AG04449 (cell line): ENCODE results near the gene KICS2.

Experiments used
- CTCF ChIA-PET: fragments of 350-600 bp; formaldehyde crosslinking; extraction: SDS; loops from one replicate; lab custom pipeline; 2021; ENCODE audit warnings: antibody characterized with exemption; lab: Yijun Ruan, JAX
- POLR2A ChIA-PET: fragments of 400-600, 350-600 bp; formaldehyde crosslinking; extraction: SDS; loops from one replicate; lab custom pipeline; 2020; ENCODE audit warnings: antibody characterized with exemption, inconsistent platforms; lab: Yijun Ruan, JAX
- DNase-seq: peaks from one replicate; pipeline ENCODE4 v3.0.0-alpha.2; 2010; ENCODE audit warnings: low read depth, low spot score
- H3K4me3 ChIP-seq: 2 replicates; pipeline ENCODE4 v1.5.1; 2011; ENCODE audit warnings: low read depth, mild to moderate bottlenecking, control low read depth, low read length
- CTCF ChIP-seq: IDR thresholded peaks from one replicate; pipeline ENCODE4 v1.5.1; 2011; ENCODE audit warnings: mild to moderate bottlenecking, moderate library complexity, low read length, control low read depth, inconsistent platforms; ENCODE audit not compliant: insufficient read depth; ENCODE audit errors: missing control alignments

Gene KICS2

GRCh38 chr12:64222009-64222765 is at the start of gene KICS2:
TSS of gene KICS2 (minus strand) at chr12:64222296. CDS start at chr12:64222237, 59 bp downstream.
- CTCF ChIA-PET, result interaction anchor here (0.7 kb wide), 1 partner anchor 377 kb away, joined by 3 read pairs; the partner anchor contains the start of gene SRGAP1
- peak within 1 kb of the TSS; percentile 90 for H3K4me3 ChIP-seq
- peak; percentile 59 for DNase-seq
- TF ChIP-seq CTCF, result no peak
- POLR2A ChIA-PET, result interaction anchor here (0.7 to 1.2 kb wide), 3 partner anchors 10 to 378 kb away, joined by 3 to 4 read pairs (median 4); partner anchors contain the start of gene SRGAP1

- POLR2A ChIA-PET, result no interaction called here
- DNase-seq, result no peak
- no peak overlapping the region for H3K4me3 ChIP-seq
- CTCF ChIA-PET, result interaction anchor here (0.6 kb wide), 1 partner anchor 427 kb away, joined by 3 read pairs; no protein-coding TSS in a partner anchor
- TF ChIP-seq CTCF, result no peak
Observed at GRCh38 chr12:64270411-64270810, 48.3 kb upstream of the KICS2 start.

- ChIA-PET POLR2A (no interaction called here), CTCF (interaction anchor here (1.1 kb wide), 1 partner anchor 9 kb away, joined by 3 read pairs; no protein-coding TSS in a partner anchor)
- DNase-seq, result no peak
- H3K4me3 ChIP-seq, result no peak overlapping the region
- TF ChIP-seq CTCF, result no peak
Observed at GRCh38 chr12:64269161-64269560, 47.1 kb upstream of the KICS2 start.

- CTCF ChIA-PET, result interaction anchor here (1.5 to 1.7 kb wide), 2 partner anchors 12 to 442 kb away, joined by 4 to 7 read pairs; no protein-coding TSS in a partner anchor
- POLR2A ChIA-PET, result no interaction called here
- TF ChIP-seq CTCF, result no peak
- H3K4me3 ChIP-seq, result no peak overlapping the region
- no peak for DNase-seq
Observed at GRCh38 chr12:64268409-64268808, 46.3 kb upstream of the KICS2 start.

GRCh38 chr12:64265839-64266238 is 43.7 kb upstream of the KICS2 start:
- CTCF ChIA-PET, result interaction anchor here (1.2 to 1.8 kb wide), 2 partner anchors 9 to 439 kb away, joined by 5 read pairs; no protein-coding TSS in a partner anchor
- DNase-seq, result no peak
- H3K4me3 ChIP-seq, result no peak overlapping the region
- POLR2A ChIA-PET, result no interaction called here
- TF ChIP-seq CTCF, result no peak

GRCh38 chr12:64261813-64262212 is 39.7 kb upstream of the KICS2 start:
- DNase-seq, result no peak
- H3K4me3 ChIP-seq, result no peak overlapping the region
- no peak for TF ChIP-seq CTCF
- ChIA-PET CTCF (interaction anchor here (1.1 to 4.4 kb wide), 5 partner anchors 11 to 436 kb away, joined by 3 to 12 read pairs (median 8); partner anchors contain the start of gene SRGAP1), POLR2A (interaction anchor here (1.0 kb wide), 1 partner anchor 11 kb away, joined by 3 read pairs; no protein-coding TSS in a partner anchor)
